ELF-1 (cell line): ENCODE measurements around the gene AACS.
A peak's percentile ranks its signal among the peaks of the same experiment; 100 is the strongest.
"Not testable (repeated sequence)": the region's sequence is repeated elsewhere in the genome, so short reads cannot be mapped to it uniquely, and the experiment has no call there.

Experiments used
- DNase-seq: peaks from one replicate; pipeline ENCODE4 v3.0.0-alpha.2; 2016; ENCODE audit warnings: low read depth, low spot score

The AACS gene

DNA sequence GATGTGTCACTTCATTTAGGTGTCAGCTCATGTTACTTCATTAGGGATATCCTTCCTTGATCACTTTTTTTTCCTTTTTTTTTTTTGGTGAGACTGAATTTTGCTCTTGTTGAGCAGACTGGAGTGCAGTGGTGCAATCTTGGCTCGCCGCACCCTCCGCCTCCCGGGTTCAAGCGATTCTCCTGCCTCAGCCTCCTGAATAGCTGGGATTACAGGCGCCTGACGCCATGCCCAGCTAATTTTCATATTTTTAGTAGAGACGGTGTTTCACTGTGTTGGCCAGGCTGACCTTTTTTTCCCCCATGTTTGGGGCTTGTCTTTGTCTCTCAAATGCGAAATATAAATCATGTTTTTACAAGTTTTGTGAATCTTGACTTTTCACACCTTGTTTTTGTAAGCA is 9.6 kb upstream of the AACS start:
- DNase-seq = no peak

DNA sequence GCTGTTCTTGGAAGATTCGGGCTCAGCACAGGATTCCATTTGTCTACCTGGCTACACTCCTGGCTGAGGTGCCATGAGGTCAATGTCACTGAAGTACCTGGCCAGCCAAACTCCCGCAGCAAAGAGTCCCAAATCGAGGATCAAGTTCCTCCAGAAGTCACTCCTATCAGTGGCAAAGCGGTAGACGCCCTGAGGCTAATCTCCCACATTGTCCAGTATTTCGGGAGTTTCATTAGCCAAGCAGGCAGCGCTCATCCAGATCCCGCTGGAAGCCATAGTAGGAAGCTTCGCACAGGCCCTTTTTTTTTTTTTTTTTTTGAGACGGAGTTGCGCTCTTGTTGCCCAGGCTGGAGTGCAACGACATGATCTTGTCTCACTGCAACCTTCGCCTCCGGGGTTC is 8.9 kb upstream of the AACS start:
- DNase-seq = peak; percentile 49

DNA sequence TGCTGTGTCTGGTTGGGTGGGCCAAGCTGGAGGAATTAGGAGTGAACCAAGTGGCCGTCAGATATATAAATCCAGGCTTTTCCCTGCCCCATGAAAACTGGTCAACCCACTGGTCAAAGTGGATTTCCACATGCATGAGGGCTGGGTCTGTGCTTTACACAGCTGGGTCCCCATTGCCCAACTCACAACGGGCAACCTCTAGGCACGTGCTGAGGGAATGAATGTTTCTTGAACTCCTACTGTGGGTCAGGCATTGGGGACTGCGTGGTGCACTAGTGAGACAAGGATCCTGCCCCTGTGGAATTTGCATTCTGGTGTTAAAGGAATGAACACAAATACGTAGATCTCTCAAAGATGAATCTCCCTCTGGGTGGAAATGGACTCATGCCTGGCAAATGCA is 7.5 kb upstream of the AACS start:
- DNase-seq = no peak

DNA sequence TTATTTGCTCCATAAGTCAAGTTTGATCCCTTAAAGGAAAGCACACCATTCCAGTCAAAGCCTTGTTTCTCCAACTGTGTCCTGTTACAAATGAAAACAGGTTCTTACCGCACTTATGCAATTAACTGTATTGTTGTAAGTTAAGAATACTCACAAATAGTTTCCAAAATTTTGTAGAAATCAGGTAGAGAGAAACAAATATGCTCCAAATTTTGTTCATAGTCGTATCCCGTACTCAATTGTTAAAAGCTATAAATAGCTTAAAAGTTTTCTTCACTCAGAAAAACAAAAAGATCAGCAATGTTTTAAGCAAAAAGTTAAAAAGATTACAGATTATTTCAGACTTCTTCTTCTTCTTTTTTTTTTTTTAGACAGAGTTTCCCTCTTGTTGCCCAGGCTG is 4.0 kb upstream of the AACS start:
- DNase-seq = no peak

GRCh38 chr12:125063522-125063921 is 1.7 kb upstream of the AACS start:
- DNase-seq = not testable (repeated sequence)

GRCh38 chr12:125064492-125064891 is 743 bp upstream of the AACS start:
- DNase-seq = peak; percentile 43

DNA sequence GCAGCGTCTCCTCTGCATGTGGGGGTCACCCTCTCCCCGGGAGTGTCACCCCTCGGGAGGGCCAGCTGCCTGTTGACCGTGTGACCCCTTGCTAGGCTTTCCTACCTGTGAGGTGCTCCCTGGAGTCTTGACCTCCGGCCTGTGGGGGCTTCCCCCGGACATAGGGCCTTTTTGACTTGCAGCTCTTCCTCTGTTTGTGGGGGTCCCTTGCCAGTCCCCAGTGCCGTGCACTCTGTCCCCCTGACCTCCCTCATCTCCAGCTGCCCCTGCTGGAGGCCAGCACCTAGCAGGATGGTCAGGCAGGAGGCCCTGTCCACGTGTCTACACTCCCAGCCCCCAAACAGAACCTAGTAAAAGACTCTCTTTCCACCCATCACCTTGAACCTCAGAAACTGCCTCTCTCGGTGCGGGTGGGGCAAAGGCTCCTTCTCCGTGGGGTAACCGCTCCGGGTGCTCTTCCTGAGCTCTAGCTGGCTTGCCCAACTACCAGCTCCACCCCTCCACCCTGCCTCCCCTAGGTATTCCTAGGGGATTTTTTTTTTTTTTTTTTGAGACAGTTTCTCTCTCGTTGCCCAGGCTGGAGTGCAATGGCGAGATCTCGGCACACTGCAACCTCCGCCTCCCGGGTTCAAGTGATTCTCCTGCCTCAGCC is 810 bp downstream of the AACS start:
- peak; percentile 10 for DNase-seq

DNA sequence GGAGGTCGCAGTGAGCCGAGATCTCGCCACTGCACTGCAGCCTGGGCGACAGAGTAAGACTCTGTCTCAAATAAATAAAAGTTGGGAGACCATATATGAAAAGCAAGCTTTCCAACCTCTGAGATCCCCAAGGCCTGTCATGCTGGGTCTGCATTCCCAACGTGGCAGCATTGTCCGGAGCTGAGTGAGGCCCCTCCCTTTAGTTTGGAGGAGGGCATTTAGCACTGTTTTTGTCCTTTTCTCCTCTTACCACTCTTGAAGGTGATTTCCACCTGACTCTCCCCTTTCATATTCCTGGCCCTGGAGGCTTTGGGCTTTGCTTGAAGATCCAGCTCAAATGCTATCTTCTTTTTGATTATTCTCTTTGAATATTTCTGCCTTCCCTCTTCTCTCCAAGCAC is 3.2 kb downstream of the AACS start:
- DNase-seq = no peak

GRCh38 chr12:125069616-125070015 is 4.4 kb downstream of the AACS start:
- no peak for DNase-seq

GRCh38 chr12:125070112-125070511 is 4.9 kb downstream of the AACS start:
- DNase-seq = peak; percentile 44

DNA sequence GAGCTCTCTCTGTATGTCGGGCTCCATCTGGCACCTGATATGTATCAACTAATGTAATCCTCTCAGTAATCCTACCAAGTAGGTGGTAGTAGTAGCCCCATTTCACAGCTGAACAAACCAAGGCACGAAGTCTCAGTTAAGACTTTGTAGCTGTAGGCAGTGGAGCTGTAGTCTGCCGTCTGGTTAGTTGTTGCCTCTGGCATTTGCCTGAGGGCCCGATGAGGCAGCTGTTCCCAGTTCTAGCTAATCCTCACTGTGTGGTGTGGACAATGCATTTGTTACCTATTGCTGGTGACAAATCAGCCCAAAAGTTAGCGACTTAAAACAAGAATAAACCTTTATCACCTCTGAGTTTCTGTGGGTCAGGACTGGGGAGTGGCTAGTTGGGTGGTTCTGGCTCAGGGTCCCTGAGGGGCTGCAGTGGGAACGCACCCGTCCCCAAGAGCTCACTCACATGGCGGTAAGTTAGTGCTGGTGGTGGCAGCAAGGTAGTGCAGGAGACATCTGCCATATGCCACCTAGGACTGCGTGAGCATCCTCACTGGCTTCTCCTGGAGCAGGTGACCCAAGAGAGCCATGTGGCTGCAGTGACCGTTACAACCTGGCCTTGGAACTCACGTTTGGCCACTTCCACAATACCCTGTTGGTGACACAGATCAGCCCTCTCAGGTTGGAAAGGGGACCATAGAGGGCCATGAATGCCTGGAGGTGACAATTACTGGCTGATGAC is 5.6 kb downstream of the AACS start:
- DNase-seq = no peak

GRCh38 chr12:125071456-125071855 is 6.2 kb downstream of the AACS start:
- no peak for DNase-seq

GRCh38 chr12:125072496-125072895 is 7.3 kb downstream of the AACS start:
- DNase-seq = no peak

DNA sequence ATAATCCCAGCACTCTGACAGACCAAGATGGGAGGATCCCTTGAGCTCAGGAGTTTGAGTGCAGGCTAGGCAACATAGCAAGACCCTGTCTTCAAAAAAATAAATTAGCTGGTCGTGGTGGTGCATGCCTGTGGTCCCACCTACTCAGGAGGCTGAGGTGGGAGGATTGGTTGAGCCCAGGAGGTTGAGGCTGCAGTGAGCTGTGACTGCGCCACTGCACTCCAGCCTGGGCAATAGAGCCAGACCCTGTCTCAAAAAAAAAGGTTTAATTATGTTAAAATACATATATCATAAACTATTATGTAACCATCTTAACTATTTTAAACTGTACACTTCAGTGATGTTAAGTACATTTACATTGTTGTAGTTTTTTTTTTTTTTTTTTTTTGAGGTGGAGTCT is 9.1 kb downstream of the AACS start:
- DNase-seq = not testable (repeated sequence)

DNA sequence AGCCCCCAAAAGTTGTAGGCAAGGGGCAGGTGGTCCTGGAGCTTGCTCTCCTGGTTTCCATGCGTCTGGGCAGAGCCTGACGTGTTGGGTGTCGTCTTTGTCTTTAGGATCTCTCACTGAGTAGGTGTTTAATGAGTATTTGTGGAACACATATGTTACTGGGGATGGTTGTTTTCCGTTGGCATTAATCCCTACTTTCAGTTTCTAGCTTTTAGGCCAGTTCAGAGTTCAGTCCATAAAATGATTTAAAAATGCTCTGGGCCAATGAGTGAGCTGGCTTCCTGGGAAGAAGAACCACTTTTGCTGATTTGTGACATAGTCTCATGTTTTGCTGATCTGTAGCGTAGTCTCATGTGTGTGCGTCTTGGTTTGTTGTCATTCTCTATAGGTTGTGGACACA is 10.9 kb downstream of the AACS start:
- no peak for DNase-seq

DNA sequence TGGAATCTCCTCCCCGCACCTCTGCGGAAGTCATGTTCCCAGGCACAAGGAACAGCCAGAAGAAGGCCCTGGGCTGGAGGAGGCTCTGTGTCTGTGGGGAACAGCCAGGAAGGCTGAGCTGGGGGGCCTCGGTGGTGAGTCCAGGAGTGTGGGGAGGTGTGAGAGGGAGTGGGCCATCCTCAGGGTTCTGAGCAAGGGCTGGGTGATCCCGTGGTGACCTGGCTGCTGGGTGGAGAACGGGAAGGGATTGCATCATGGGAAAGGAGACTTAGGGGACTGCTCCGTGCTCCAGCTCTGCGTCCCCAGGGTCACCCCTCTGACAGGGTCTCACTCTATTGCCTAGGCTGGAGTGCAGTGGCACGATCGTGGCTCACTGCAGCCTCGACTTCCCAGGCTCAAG is 13.8 kb downstream of the AACS start:
- no peak for DNase-seq

DNA sequence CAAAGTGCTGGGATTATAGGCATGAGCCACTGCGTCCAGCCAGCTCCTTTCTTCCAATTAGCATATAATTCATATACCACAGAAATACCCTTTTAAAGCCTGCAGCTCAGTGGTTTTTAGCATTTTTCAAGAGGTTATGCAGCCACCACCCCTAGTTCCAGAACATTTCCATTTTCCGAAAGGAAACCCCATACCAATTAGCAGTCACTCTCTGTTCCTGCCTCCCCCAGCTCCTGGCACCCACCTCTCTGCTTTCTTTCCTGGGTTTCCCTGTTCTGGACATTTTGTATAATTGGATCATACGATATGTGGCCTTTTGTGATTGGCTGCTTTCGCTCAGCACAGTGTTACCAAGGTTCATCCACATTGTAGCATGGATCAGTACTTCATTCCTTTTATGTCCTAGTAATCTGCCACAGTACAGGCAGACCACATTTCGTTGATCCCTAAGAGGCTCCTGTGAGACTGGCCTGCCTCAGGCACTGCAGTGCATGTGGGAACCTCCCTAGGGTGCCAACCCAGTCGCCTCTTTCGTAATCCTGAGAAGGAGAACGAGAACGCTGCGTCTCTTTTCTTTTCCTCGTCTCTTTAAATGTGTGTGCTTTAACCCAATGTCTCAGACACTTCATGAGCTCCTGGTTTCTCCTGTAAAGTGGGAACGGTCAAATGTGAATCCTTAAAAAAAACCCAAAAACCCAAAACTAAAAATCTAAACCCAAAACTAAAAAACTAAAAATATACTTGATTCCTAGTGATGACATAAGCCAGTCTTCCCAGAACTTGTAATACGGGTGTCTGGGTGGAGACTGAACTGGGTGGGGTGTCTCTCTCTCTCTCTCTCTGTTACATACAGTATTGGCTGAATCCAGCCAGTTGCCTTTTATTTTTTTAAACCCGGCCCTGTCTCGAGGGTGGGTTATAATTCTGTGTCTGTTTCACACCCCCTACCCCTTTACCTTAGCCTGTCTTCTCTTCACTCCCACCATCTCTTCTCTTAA is 14.7 kb downstream of the AACS start:
- no peak for DNase-seq

DNA sequence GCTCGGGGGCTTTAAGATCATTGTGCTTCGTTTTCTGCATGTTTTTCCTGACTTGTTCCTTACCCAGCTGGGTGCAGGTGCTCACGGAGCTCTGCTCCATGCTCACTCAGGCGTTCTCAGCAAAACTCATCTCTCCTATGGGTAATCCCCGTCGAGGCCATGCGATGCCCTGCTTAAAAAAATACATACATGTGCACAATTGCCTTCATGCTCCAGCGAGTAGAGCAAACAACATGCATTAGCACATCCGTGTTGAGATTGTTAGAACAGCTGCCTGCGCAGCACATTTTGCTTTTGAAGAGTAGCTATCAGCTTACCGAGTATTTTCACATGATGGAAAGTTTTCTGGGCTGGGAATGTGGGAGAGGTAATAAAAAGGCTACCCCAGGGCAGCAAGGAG is 16.2 kb downstream of the AACS start:
- no peak for DNase-seq

GRCh38 chr12:125083072-125083471 is 17.8 kb downstream of the AACS start:
- no peak for DNase-seq

- not testable (repeated sequence) for DNase-seq
Observed at GRCh38 chr12:125088199-125088598, 23.0 kb downstream of the AACS start.

DNA sequence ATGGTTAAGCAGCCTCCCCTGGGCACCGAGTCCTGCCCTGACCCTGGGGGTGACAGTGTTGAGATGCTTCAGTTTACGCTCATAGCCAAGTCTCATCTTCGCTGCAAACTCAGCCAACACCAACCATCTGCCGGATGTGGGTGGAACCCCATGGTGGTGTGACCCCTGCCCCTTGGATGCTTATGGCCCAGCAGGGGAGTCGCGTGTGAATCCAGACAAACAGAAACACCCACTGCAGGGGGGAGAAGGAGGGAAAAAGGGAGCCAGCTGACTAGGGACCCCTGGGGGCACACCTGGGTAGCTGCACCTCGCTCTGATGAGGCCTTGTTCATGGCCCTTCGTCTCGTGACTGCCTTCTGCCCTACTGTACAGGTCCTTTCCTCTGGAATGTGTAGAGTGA is 23.8 kb downstream of the AACS start:
- no peak for DNase-seq

DNA sequence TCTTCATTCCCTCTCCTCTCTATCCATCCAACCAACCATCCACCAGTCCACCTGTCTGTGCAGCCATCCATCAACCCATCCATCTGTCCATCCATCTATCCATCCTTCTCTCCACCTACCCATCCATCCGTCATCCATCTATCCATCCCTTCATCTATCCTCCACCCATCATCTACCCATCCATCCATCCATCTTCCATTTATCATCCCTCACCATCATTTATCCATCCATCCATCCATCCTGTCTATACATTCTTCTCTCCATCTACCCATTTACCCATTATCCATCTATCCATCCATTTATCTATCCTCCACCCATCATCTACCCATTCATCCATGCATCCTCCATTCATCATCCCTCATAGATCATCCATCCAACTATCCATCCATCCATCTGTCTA is 24.4 kb downstream of the AACS start:
- no peak for DNase-seq
